GM23338 (cell line): Measurements from ENCODE around the gene MOSPD2. TPM values are rescaled to one million over a fixed set of nuclear protein-coding genes. Genes with fewer than 3 reads are reported as not detected.

Experiments used
- ATAC-seq: fragments of 200-7000 bp; cut with Tn5 transposase; 3 replicates; pipeline ENCODE4 v1.9.1; 2020
- DNase-seq: peaks from one replicate; pipeline ENCODE4 v3.0.0-alpha.2; 2015; ENCODE audit warnings: low spot score
- H2AFZ ChIP-seq: fragments of 200-600 bp; sonication (generic); 2 replicates; pipeline ENCODE4 v1.8.0; 2016; ENCODE audit warnings: antibody characterized with exemption, mild to moderate bottlenecking, moderate library complexity
- H3F3A ChIP-seq: fragments of 200-600 bp; sonication (generic); replicated peaks from 2 replicates; pipeline ENCODE4 v1.8.0; 2017; ENCODE audit warnings: antibody characterized with exemption, mixed run types, low read depth
- H3K27ac ChIP-seq: fragments of 200-600 bp; sonication (generic); 2 replicates; pipeline ENCODE4 v1.6.1; 2016; ENCODE audit warnings: low read depth
- H3K27me3 ChIP-seq: fragments of 200-600 bp; sonication (generic); 2 replicates; pipeline ENCODE4 v1.8.0; 2016; ENCODE audit warnings: mild to moderate bottlenecking, mixed run types, moderate library complexity; ENCODE audit not compliant: insufficient read depth
- H3K36me3 ChIP-seq: fragments of 200-600 bp; sonication (generic); 2 replicates; pipeline ENCODE4 v1.8.0; 2016; ENCODE audit warnings: mild to moderate bottlenecking; ENCODE audit not compliant: insufficient read depth
- H3K4me1 ChIP-seq: fragments of 200-600 bp; sonication (generic); 2 replicates; pipeline ENCODE4 v1.8.0; 2016; ENCODE audit warnings: mild to moderate bottlenecking, moderate library complexity; ENCODE audit not compliant: insufficient read depth
- H3K4me2 ChIP-seq: fragments of 200-600 bp; sonication (generic); 2 replicates; pipeline ENCODE4 v1.7.1; 2017; ENCODE audit warnings: mixed run types
- H3K4me3 ChIP-seq: fragments of 200-600 bp; sonication (generic); 2 replicates; pipeline ENCODE4 v1.6.1; 2016; ENCODE audit warnings: mixed run types
- H3K79me2 ChIP-seq: fragments of 200-600 bp; sonication (generic); replicated peaks from 2 replicates; pipeline ENCODE4 v1.8.0; 2017; ENCODE audit warnings: mild to moderate bottlenecking; ENCODE audit not compliant: insufficient read depth
- H3K9me2 ChIP-seq: fragments of 200-600 bp; sonication (generic); 2 replicates; pipeline ENCODE4 v1.8.0; 2017; ENCODE audit not compliant: insufficient read depth
- H4K20me1 ChIP-seq: fragments of 200-600 bp; sonication (generic); replicated peaks from 2 replicates; pipeline ENCODE4 v1.8.0; 2017; ENCODE audit warnings: mild to moderate bottlenecking; ENCODE audit not compliant: insufficient read depth
- H3K27ac Mint-ChIP-seq: 2 replicates; pipeline ENCODE4 v1.8.0; 2020; ENCODE audit warnings: inconsistent platforms, mild to moderate bottlenecking, moderate library complexity, mixed read lengths
- H3K27me3 Mint-ChIP-seq: 3 replicates; pipeline ENCODE4 v1.8.0; 2022; ENCODE audit warnings: low read depth, mild to moderate bottlenecking, moderate library complexity, mixed read lengths, inconsistent platforms; ENCODE audit not compliant: insufficient read depth, poor library complexity
- H3K36me3 Mint-ChIP-seq: 3 replicates; pipeline ENCODE4 v1.8.0; 2021; ENCODE audit warnings: low read depth, mild to moderate bottlenecking, inconsistent platforms, moderate library complexity, mixed read lengths
- H3K4me1 Mint-ChIP-seq: 3 replicates; pipeline ENCODE4 v1.8.0; 2020; ENCODE audit warnings: mild to moderate bottlenecking, inconsistent platforms, mixed read lengths
- H3K4me3 Mint-ChIP-seq: 3 replicates; pipeline ENCODE4 v1.8.0; 2021; ENCODE audit warnings: moderate library complexity, mild to moderate bottlenecking, inconsistent platforms, mixed read lengths
- H3K9me3 Mint-ChIP-seq: 3 replicates; pipeline ENCODE4 v1.8.0; 2020; ENCODE audit warnings: moderate library complexity, mild to moderate bottlenecking, inconsistent platforms, mixed read lengths
- CREB1 ChIP-seq: fragments of 250-450 bp; sonication (Bioruptor Pico); IDR thresholded peaks from 2 replicates; pipeline ENCODE4 v1.5.0; 2020; ENCODE audit warnings: low read depth, mild to moderate bottlenecking, moderate library complexity
- ETS1 ChIP-seq: IDR thresholded peaks from 2 replicates; pipeline ENCODE4 v1.6.1; 2016; ENCODE audit warnings: antibody characterized with exemption
- EZH2 ChIP-seq: fragments of 200-600 bp; sonication (generic); IDR thresholded peaks from one replicate; pipeline ENCODE4 v1.8.0; 2017; ENCODE audit warnings: antibody characterized with exemption, mild to moderate bottlenecking, low read depth; ENCODE audit not compliant: unreplicated experiment
- EZH2phosphoT487 ChIP-seq: fragments of 200-600 bp; sonication (generic); IDR thresholded peaks from one replicate; pipeline ENCODE4 v1.8.1; 2018; ENCODE audit warnings: antibody characterized with exemption; ENCODE audit not compliant: unreplicated experiment
- JUNB ChIP-seq: IDR thresholded peaks from one replicate; pipeline ENCODE4 v1.6.1; 2016; ENCODE audit warnings: antibody characterized with exemption; ENCODE audit not compliant: unreplicated experiment
- NANOG ChIP-seq: IDR thresholded peaks from 2 replicates; pipeline ENCODE4 v1.6.1; 2016; ENCODE audit warnings: antibody characterized with exemption, borderline replicate concordance
- POLR2AphosphoS5 ChIP-seq: IDR thresholded peaks from 2 replicates; pipeline ENCODE4 v1.6.1; 2016; ENCODE audit warnings: antibody characterized with exemption, low read depth
- REST ChIP-seq: IDR thresholded peaks from one replicate; pipeline ENCODE4 v1.6.1; 2018; ENCODE audit warnings: antibody characterized with exemption; ENCODE audit not compliant: unreplicated experiment
- STAT1 ChIP-seq: IDR thresholded peaks from one replicate; pipeline ENCODE4 v1.6.1; 2016; ENCODE audit warnings: antibody characterized with exemption; ENCODE audit not compliant: unreplicated experiment
- ZNF114 ChIP-seq: fragments of 250-450 bp; sonication (Bioruptor Pico); IDR thresholded peaks from 2 replicates; pipeline ENCODE4 v1.5.0; 2020; ENCODE audit warnings: mild to moderate bottlenecking, moderate library complexity
- ZNF331 ChIP-seq: fragments of 250-450 bp; sonication (Bioruptor Pico); IDR thresholded peaks from 2 replicates; pipeline ENCODE4 v1.5.0; 2020; ENCODE audit warnings: low read depth, mild to moderate bottlenecking, moderate library complexity
- ZNF462 ChIP-seq: fragments of 250-450 bp; sonication (Bioruptor Pico); IDR thresholded peaks from 2 replicates; pipeline ENCODE4 v1.5.0; 2020; ENCODE audit warnings: mild to moderate bottlenecking, moderate library complexity
- polyA plus RNA-seq: library from polyadenylated mRNA; unstranded; fragments of >200 nt; fragmentation: Nextera tagmentation; extraction: Ambion mirVana; gene quantifications from 2 replicates; pipeline ENCODE4 v1.2.1, GENCODE V29; 2016
- total RNA-seq: library from RNA; depleted of rRNA; stranded (reverse); fragments of >200 nt; shearing (Covaris generic); gene quantifications from 2 replicates; pipeline ENCODE4 v1.2.3, GENCODE V29; 2014

The MOSPD2 gene
- total and polyA plus RNA-seq, 2 experiments from 2014 or later = 8.5 to 13.9 TPM

GRCh38 chrX:14923761-14924160 lies 50.5 kb downstream of the MOSPD2 start (continued):
- TF ChIP-seq REST = no peak

GRCh38 chrX:14926471-14926870 lies 53.2 kb downstream of the MOSPD2 start:
- no peaks in the 10 kb centered on the region for H3K36me3 Mint-ChIP-seq
- H3K27me3 Mint-ChIP-seq = no peaks in the 10 kb centered on the region
- no peaks in the 10 kb centered on the region for H3K27me3 ChIP-seq
- H4K20me1 ChIP-seq = no peaks in the 10 kb centered on the region
- no peaks in the 10 kb centered on the region for H3F3A ChIP-seq
- H3K9me2 ChIP-seq = no peaks in the 10 kb centered on the region
- H3K4me3 Mint-ChIP-seq = no peak overlapping the region
- ATAC-seq (no peak), DNase-seq (no peak)
- no peak overlapping the region for H3K27ac ChIP-seq
- H3K4me1 ChIP-seq = no peaks in the 10 kb centered on the region
- H3K27ac Mint-ChIP-seq = no peak overlapping the region
- no peaks in the 10 kb centered on the region for H3K9me3 Mint-ChIP-seq
- no peak overlapping the region for H3K4me2 ChIP-seq
- no peaks in the 10 kb centered on the region for H3K79me2 ChIP-seq
- H2AFZ ChIP-seq = no peak overlapping the region
- H3K4me3 ChIP-seq = no peak overlapping the region
- peaks cover 11% of the 10 kb centered on the region for H3K4me1 Mint-ChIP-seq
- H3K36me3 ChIP-seq = no peaks in the 10 kb centered on the region
- TF ChIP-seq POLR2AphosphoS5 (no peak), JUNB (no peak), ZNF462 (no peak), ETS1 (no peak), ZNF331 (no peak), ZNF114 (CRISPR knock-in tag) (no peak), STAT1 (no peak), EZH2 (no peak), REST (no peak), NANOG (no peak), EZH2phosphoT487 (no peak), CREB1 (CRISPR knock-in tag) (no peak)
